Erythroblast (primary cell): ENCODE data around the gene UBB.

Source experiments
- GATA1 ChIP-seq: IDR thresholded peaks from 2 replicates; pipeline ENCODE4 v1.6.1; 2011; ENCODE audit warnings: low read depth, mild to moderate bottlenecking, control low read depth, low read length, moderate library complexity
- POLR2A ChIP-seq: IDR thresholded peaks from 2 replicates; pipeline ENCODE4 v1.6.1; 2011; ENCODE audit warnings: mild to moderate bottlenecking, low read length

- TF ChIP-seq POLR2A (no peak), GATA1 (no peak)
Observed at GRCh38 chr17:16381496-16381820, 567 bp downstream of the UBB start.
